Stimulated activated CD8-positive, alpha-beta memory T cell treated with anti-CD3 and anti-CD28 coated beads, Interleukin-2, amount 100 ng/mL, for 48 hours (primary cell): ENCODE data around the gene FGF5.

Experiments used
- DNase-seq, 2 donors: peaks; one replicate each; pipeline ENCODE4 v3.0.0-alpha.2; 2020; ENCODE audit warnings: low read depth in 2 of 2

The FGF5 gene

DNA sequence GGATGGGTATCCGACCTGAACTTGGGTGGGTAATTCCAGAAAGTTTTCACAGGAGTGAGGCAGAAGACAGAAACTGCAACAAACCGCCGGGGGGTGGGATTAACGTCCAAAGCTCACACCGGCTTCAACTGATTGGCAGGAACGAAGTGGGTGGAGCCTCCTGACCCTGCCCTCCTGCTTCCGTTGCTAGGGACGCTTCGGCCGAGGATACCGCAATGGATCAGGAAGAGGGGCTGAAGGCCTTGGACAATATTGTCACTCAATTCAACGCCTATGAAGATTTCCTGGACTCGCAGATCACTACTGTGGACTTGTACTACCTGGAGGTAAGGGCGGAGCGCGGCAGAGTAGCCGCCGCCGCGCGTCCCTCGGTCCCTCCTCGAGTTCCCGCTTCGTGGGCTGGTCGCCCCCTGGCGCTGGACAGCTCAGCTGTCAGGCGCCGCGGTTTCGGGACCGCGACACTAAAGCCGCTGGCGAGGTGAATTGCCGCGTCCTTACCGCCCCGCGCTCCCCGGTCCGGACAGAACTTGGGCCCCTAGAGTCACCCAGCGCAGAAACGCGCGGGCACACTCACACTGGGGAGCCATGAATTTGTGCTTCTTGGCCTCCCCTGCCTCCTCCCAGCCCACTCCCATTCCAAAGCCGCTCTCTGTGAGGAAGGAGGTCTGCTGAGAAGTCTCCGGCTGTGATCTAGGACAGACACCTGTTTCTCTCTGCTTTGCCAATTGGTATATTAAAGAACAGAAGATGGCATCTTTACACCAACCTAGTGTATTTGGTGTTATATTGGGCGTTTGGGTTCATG lies 69.3 kb downstream of the FGF5 start, which contains the start of gene CFAP299:
TSS of gene CFAP299 (plus strand) at position 177 of the 805 bp plus-strand sequence.
- DNase-seq = peak; percentile 50 to 55

DNA sequence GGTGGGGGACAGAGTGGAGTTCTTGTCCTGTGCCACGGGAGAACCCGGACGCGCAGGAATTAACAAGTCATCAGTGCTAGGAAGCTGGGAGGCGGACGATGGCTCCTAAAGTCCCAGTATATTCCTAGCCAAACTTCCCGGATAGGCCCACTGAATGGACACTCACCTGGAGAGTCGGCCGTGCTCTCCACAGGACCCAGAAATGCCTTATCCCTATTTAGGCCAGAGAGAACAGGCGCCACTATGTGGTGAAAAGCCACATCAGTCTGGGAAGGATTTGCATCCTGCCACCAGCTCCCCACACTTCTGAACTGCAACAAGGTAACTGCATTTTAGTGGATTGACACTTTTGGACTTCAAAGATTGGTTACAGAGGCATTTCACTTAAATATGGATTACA lies 70.1 kb downstream of the FGF5 start:
- no peak for DNase-seq

DNA sequence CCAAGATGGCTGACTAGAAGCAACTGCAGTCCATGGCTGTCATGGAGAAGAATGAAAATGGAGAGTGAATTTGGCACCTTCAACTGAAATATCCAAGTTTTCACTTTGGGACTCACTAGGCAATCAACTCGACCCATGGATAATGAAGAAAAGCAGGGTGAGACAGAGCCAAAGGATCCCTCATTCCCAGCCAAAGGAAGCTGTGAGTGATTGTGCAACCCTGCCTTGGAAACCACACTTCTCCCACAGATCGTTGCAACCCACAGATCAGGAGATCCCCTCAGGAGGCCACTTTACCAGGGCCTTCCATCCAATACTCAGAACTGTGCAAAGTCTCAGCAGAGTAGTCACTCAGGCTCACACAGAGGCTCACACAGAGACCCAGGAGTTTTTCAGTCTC lies 73.6 kb downstream of the FGF5 start:
- no peak for DNase-seq
